Lung (tissue), 12 donors: Measurements from ENCODE around the gene MKRN2OS. TPM values are rescaled to one million over a fixed set of nuclear protein-coding genes. Genes with fewer than 3 reads are reported as not detected.

Experiments used
- ATAC-seq: fragments of 200-7000 bp; cut with Tn5 transposase; one replicate; pipeline ENCODE4 v1.9.1; 2020; ENCODE audit warnings: moderate number of reproducible peaks; ENCODE audit not compliant: insufficient read depth, low FRiP score
- DNase-seq, 3 donors: peaks; one replicate each; pipeline ENCODE4 v3.0.0-alpha.2; 2013 to 2017
- H3K27ac ChIP-seq, 2 donors: one replicate each; pipeline ENCODE4 v1.5.1; 2013; ENCODE audit warnings: mild to moderate bottlenecking in 2 of 2, moderate library complexity in 2 of 2, control low read depth in 1 of 2, inconsistent platforms in 1 of 2, low read depth in 1 of 2, low read length in 1 of 2
- H3K27me3 ChIP-seq, 3 donors: one replicate each; pipeline ENCODE4 v1.5.1; 2013; ENCODE audit warnings: low read length in 2 of 3; ENCODE audit not compliant: control insufficient read depth in 3 of 3, insufficient read depth in 3 of 3
- H3K36me3 ChIP-seq, 4 donors: one replicate each; pipeline ENCODE4 v1.5.1; 2013; ENCODE audit warnings: low read length in 4 of 4, mild to moderate bottlenecking in 1 of 4, moderate library complexity in 1 of 4; ENCODE audit not compliant: control insufficient read depth in 4 of 4, insufficient read depth in 4 of 4
- H3K4me1 ChIP-seq, 5 donors: one replicate each; pipeline ENCODE4 v1.5.1; 2013; ENCODE audit warnings: low read length in 5 of 5, mild to moderate bottlenecking in 2 of 5, moderate library complexity in 1 of 5; ENCODE audit not compliant: control insufficient read depth in 5 of 5, insufficient read depth in 5 of 5
- H3K4me3 ChIP-seq: one replicate; pipeline ENCODE4 v1.5.1; 2013; ENCODE audit warnings: mild to moderate bottlenecking, control low read depth, moderate library complexity
- H3K9ac ChIP-seq, 2 donors: one replicate each; pipeline ENCODE4 v1.5.1; 2013; ENCODE audit warnings: low read length in 2 of 2, control low read depth in 1 of 2; ENCODE audit not compliant: insufficient read depth in 1 of 2
- H3K9me3 ChIP-seq, 4 donors: one replicate each; pipeline ENCODE4 v1.5.1; 2013; ENCODE audit warnings: low read length in 3 of 4, mild to moderate bottlenecking in 1 of 4, moderate library complexity in 1 of 4; ENCODE audit not compliant: control insufficient read depth in 4 of 4, insufficient read depth in 3 of 4
- WGBS, 2 donors: extraction: QIAGEN DNeasy Blood & Tissue Kit; methylation state at CpG; one replicate each; pipeline ENCODE4 v1.1.7; 2013; 5-methylcytosine and 5-hydroxymethylcytosine counted together
- polyA plus RNA-seq, 2 donors: library from polyadenylated mRNA; stranded (reverse); fragments of 200-250 nt; gene quantifications; one replicate each; pipeline ENCODE4 v1.2.1, GENCODE V29; 2013
- total RNA-seq, 2 donors: library from RNA; depleted of rRNA in 1 of 2; stranded (reverse); fragments of >200 nt in 1 of 2; gene quantifications; one replicate each; pipeline ENCODE4 v1.2.1, GENCODE V29; 2014 to 2021
- TF ChIP-seq, protein P1 (sequence below): IDR thresholded peaks from 2 replicates; pipeline ENCODE4 v1.5.1; 2012; ENCODE audit warnings: mild to moderate bottlenecking; ENCODE audit errors: control extremely low read depth, extremely low read depth
- donor health status: control.
- donor health status: control.
- donor health status: Bipolar disorder and iron deficiency.
- donor health status: healthy.
- donor health status: DM: yes; HTN: yes; CAD: no.

MKRN2OS gene
- total and polyA plus RNA-seq, 4 donors = 0.62 to 1.3 (median 1.1) TPM; not detected in 1

DNA sequence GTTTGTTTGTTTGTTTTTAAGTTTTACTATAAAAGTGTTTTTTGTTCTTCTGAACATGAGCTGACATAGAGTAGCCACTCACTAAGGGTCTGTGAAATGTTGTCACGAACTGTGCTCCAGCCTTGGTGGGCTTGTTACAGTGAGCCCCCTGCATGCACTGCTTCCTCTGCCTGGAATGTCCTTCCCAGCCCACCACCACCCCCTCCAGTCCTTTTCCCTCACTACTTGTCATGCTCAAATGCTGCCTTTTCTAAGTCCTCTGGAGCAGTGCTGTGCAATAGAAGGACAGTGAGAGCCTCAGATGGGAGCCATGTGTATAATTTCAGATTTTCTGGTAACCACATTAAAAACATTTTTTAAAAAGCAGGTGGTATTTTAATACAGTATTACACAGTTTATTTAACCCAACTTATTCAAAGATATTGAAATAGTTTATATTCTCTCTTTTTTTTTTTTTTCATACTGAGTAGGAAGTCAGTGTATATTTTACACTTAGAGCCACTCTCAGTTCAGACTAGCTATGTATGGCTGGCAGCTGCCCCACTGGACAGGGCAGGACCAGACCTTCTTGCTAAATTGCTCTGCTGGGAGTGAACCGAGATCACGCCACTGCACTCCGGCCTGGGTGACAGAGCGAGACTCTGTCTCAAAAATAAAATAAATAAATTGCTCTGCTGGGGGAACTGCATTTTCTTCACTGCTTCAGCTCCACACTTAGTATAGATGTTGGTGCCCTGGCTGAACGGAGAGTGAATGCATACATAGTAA, 26.9 kb downstream of the MKRN2OS start:
- WGBS, 2 donors = 68 to 79% methylated on average over 6 of the region's 6 CpGs
- Histone ChIP-seq H3K9me3 (no peaks in the 10 kb centered on the region), H3K27me3 (no peaks in the 10 kb centered on the region), H3K4me3 (no peak overlapping the region), H3K4me1 (peaks cover 0 to 12% (median 4%) of the 10 kb centered on the region in 5 donors), H3K36me3 (peaks cover 0 to 10% (median 5%) of the 10 kb centered on the region in 4 donors), H3K27ac (peak overlapping the region in 1 of 2 donors; percentile 56), H3K9ac (no peak overlapping the region)
- ATAC-seq = no peak
- peak in 1 of 3 donors; percentile 22 for DNase-seq
- TF ChIP-seq, protein P1, sequence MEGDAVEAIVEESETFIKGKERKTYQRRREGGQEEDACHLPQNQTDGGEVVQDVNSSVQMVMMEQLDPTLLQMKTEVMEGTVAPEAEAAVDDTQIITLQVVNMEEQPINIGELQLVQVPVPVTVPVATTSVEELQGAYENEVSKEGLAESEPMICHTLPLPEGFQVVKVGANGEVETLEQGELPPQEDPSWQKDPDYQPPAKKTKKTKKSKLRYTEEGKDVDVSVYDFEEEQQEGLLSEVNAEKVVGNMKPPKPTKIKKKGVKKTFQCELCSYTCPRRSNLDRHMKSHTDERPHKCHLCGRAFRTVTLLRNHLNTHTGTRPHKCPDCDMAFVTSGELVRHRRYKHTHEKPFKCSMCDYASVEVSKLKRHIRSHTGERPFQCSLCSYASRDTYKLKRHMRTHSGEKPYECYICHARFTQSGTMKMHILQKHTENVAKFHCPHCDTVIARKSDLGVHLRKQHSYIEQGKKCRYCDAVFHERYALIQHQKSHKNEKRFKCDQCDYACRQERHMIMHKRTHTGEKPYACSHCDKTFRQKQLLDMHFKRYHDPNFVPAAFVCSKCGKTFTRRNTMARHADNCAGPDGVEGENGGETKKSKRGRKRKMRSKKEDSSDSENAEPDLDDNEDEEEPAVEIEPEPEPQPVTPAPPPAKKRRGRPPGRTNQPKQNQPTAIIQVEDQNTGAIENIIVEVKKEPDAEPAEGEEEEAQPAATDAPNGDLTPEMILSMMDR = no peak

DNA sequence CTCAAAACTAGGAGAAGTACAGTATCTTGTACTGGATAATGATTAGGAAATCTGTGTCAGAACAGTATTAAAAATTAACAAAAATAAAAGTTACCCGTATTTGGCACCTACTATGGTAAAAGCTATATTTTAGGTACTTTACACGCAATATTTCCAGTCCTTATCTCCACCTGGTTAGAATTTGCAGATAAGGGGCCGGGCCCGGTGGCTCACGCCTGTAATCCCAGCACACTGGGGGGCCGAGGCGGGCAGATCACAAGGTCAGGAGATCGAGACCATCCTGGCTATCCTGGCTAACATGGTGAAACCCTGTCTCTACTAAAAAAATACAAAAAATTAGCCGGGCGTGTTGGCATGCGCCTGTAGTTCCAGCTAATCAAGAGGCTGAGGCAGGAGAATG, 28.4 kb downstream of the MKRN2OS start:
- peaks cover 0 to 8% (median 4%) of the 10 kb centered on the region in 4 donors for H3K36me3 ChIP-seq
- H3K27ac ChIP-seq = no peak overlapping the region
- TF ChIP-seq, protein P1 = no peak
- H3K9me3 ChIP-seq = no peaks in the 10 kb centered on the region
- H3K4me1 ChIP-seq = peaks cover 0 to 12% (median 4%) of the 10 kb centered on the region in 5 donors
- DNase-seq (no peak), ATAC-seq (no peak)
- WGBS, 2 donors = 85 to 95% methylated on average over 11 of the region's 11 CpGs
- H3K9ac ChIP-seq = no peak overlapping the region
- no peak overlapping the region for H3K4me3 ChIP-seq
- no peaks in the 10 kb centered on the region for H3K27me3 ChIP-seq

DNA sequence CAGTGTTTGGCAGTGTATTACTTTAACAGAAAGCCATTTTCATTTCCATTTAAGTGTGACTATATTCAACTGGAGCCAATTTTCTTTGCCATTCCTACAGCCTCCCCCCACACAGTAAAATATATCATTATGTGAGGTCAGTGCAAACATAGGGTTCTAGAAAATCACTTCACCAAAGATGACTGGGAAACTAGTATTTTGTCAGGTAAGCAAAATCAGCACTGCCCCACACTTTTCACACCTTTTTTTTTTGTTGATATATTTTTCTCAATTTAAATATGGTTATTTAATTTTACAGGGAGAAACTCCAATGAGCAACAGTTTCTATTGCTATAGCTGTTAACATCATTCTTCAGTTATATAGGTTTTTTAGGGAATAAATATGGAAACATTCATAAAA, 29.7 kb downstream of the MKRN2OS start:
- peaks cover 0 to 12% (median 4%) of the 10 kb centered on the region in 5 donors for H3K4me1 ChIP-seq
- TF ChIP-seq, protein P1 = no peak
- H3K36me3 ChIP-seq = peaks cover 0 to 3% (median 0%) of the 10 kb centered on the region in 4 donors
- no peak overlapping the region for H3K9ac ChIP-seq
- ATAC-seq (no peak), DNase-seq (no peak)
- H3K27me3 ChIP-seq = no peaks in the 10 kb centered on the region
- H3K4me3 ChIP-seq = no peak overlapping the region
- H3K9me3 ChIP-seq = no peaks in the 10 kb centered on the region
- no peak overlapping the region for H3K27ac ChIP-seq
